Mononuclear cell (primary cell): Measurements from ENCODE around the gene GSK3B. TPM values are rescaled to one million over a fixed set of nuclear protein-coding genes. Genes with fewer than 3 reads are reported as not detected.
"Not testable (repeated sequence)": the region's sequence is repeated elsewhere in the genome, so short reads cannot be mapped to it uniquely, and the experiment has no call there.

Experiments
- H3K27me3 ChIP-seq: 2 replicates; pipeline ENCODE4 v1.6.0; 2011; ENCODE audit warnings: low read length, control low read depth; ENCODE audit not compliant: insufficient read depth
- H3K4me1 ChIP-seq: 2 replicates; pipeline ENCODE4 v1.5.1; 2011; ENCODE audit warnings: mild to moderate bottlenecking, low read length, control low read depth; ENCODE audit not compliant: insufficient read depth
- H3K4me3 ChIP-seq: 2 replicates; pipeline ENCODE4 v1.5.1; 2011; ENCODE audit warnings: mild to moderate bottlenecking, low read length, moderate library complexity
- H3K9me3 ChIP-seq: 2 replicates; pipeline ENCODE4 v1.5.1; 2011; ENCODE audit warnings: low read depth, mild to moderate bottlenecking, control low read depth, low read length
- total RNA-seq: library from RNA; depleted of rRNA; stranded (reverse); fragments of >200 nt; gene quantifications from one replicate; pipeline ENCODE4 v1.2.3, GENCODE V29; 2012

The GSK3B gene
- total RNA-seq, 1 donor = 41.2 TPM

DNA sequence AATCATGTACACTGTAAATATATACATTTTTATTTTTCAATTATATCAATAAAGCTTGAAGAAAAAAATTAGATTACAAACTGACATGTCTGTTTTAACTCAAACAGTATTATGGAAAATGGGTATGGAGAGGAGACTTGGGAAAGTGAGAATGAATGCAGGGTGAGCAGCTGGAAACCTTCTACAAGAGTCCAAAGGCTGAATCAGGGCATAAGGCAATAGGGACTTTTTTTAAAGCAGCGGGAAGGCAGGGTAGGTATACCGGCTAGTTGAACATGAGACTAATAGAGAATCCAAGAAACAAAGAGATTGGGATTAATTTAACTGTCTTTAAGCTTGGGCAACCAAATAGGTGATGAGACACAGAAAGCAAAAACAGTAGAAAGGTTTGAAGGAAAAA is 167.1 kb downstream of the GSK3B start:
- Histone ChIP-seq H3K4me1 (no peaks in the 10 kb centered on the region), H3K27me3 (no peaks in the 10 kb centered on the region), H3K4me3 (no peak overlapping the region)

DNA sequence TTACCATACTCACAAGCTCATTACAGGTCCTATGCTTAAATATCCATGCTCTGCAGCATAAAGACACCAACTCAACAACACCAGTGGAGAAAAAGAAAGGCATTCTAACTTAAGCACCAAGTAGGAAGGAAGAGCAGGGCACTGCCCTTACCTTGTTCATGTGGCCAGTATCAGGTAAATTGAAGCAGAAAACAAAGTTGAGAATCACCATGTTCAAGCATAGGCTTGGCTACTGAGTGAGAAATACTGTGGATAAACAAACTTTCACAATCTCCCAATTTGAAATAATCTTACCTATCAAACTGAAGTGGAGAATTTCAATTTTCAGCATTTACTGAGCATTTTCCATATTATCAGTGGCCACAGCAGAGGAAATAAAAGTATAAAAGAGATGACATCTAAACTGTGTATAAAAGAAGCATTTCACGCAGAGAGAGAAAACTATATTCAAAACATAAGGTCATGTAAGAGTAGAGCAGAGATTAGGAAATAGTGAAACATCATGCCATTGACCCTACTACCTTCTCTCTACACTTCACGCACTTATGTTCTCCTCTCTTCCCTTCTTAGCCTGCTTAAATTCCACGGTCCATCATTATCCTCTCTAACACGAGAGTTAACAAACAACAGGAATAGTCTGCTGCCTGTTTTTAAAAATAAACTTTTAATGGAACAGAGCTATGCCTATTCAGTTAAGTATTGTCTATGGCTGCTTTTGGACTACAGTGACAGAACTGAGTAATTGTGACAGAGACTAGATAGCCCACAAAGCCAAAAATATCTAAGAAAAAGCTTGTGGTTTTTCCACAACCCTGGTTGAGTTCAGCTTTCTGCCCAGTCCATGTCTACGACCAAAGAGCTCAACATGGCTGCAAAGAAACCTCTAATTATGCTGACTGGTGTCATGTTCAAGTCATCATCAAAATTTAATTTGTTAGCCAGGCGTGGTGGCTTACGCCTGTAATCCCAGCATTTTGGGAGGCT is 169.8 kb downstream of the GSK3B start:
- Histone ChIP-seq H3K4me1 (no peaks in the 10 kb centered on the region), H3K27me3 (no peaks in the 10 kb centered on the region), H3K9me3 (no peaks in the 10 kb centered on the region), H3K4me3 (no peak overlapping the region)

More for the DNA sequence above, 167.1 kb downstream of the GSK3B start:
- H3K9me3 ChIP-seq = no peaks in the 10 kb centered on the region

DNA sequence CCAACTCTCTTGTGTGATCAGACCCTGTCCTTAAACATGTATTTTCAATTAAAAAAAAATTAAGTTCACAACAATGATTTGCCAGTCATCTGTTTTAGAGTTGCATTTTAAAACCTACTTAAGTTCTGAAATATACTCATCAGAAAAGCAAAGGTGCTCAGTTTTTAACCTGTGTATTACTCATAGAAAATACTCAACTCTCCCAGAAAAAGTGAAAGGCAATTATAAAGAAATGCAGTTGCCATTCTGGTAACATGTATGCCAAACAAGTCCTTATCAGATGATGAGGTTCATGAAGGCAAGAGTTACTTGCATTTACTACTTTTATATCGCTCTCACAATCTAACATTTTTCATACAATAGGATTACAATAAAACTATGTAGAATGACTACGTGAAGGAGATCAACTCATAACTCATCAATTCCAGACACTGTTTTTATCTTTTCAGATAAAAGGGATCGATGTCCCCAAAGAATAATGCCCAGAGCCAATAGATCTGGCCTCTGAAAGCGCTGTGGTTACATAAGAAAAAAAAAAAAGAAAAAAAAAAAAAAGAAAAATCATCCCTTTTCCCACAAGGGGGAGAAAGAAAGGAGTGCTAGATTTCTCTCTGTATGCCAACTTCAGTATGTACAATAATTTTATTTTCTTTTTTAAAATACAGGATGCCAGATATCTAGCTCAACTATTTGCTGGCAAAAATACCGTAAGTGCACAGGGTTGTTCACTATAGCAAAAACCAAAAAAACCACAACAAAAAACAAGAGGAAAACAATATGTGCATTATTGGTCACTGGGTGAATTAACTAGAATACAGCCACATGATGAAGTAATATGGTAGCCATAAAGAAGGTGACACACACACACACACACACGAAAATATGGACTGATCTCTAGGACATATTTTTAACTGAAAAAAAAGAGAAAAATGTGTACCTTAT is 175.0 kb downstream of the GSK3B start:
- H3K4me3 ChIP-seq = no peak overlapping the region
- H3K4me1 ChIP-seq = no peaks in the 10 kb centered on the region
- no peaks in the 10 kb centered on the region for H3K27me3 ChIP-seq
- no peaks in the 10 kb centered on the region for H3K9me3 ChIP-seq

DNA sequence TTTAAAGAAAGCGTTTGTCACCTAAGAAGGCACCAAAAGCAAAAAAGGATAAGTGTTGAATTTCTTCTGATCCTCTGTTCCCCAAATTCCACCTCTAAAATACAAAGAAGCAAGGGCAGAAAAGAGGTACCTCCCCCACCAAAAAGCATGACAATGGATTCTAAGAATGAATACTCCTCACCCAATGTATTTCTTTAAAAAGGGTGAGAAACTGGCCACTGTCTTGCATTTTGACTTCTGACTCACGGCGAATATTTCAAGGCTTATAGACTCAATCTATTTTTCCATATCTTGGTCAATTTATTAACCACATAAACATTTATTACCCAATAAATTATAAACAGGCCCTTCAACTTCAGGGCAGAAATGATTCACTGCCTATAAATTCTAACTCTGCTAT is 181.2 kb downstream of the GSK3B start:
- no peak overlapping the region for H3K4me3 ChIP-seq
- no peaks in the 10 kb centered on the region for H3K4me1 ChIP-seq
- H3K9me3 ChIP-seq = no peaks in the 10 kb centered on the region
- H3K27me3 ChIP-seq = no peaks in the 10 kb centered on the region

DNA sequence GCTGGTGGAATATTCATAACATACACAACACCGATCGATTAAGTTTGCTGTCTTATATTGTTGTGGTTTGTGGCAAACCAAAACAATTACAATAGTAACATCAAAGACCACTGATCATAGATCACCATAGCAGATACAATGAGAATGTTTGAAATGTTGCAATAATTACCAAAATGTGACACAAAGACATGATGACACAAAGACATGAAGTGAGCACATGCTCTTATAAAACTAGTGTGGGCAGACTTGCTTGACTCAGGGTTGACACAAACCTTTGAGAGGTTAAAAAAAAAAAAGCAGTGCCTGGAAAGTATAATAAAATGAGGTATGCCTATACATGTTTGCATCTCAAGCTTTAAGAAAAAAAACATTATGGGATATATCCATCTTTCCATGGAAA is 182.0 kb downstream of the GSK3B start:
- Histone ChIP-seq H3K9me3 (no peaks in the 10 kb centered on the region), H3K4me1 (no peaks in the 10 kb centered on the region), H3K27me3 (no peaks in the 10 kb centered on the region), H3K4me3 (no peak overlapping the region)

DNA sequence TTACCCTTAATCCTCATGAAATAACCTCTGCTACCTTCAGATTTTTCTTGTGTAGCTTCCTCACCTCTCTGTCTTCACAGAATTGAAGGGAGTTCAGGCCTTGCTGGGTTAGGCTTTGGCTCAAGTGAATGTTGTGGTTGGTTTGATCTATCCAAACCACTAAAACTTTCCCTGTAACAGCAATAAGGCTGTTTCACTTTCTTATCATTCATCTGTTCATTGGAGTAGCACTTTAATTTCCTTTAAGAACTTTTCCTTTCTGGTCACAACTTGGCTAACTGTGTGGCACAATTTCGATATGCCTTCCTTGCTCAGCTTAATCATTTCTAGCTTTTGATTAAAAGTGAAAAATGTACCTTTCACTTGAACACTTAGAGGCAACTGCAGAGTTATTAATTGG is 182.5 kb downstream of the GSK3B start:
- Histone ChIP-seq H3K9me3 (no peaks in the 10 kb centered on the region), H3K4me3 (no peak overlapping the region), H3K27me3 (no peaks in the 10 kb centered on the region), H3K4me1 (no peaks in the 10 kb centered on the region)

DNA sequence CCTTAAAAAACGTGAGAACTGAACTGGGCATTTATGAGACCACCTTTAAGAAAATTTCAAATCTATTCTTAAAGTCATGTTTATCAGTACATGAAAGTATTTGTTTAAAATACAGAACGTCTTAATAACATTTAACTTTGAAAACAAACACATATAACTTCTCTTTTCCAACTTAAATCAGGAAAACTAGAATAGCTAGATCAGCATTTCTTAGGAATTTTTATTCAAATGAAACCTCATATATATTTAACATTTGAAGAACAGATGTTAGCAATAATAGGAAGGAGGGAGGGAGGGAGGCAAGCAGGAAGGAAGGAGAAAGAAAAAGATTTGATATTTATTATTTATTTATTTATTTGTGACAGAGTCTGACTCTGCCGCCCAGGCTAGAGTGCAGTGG is 192.2 kb downstream of the GSK3B start:
- Histone ChIP-seq H3K27me3 (no peaks in the 10 kb centered on the region), H3K4me1 (no peaks in the 10 kb centered on the region), H3K9me3 (no peaks in the 10 kb centered on the region), H3K4me3 (no peak overlapping the region)

DNA sequence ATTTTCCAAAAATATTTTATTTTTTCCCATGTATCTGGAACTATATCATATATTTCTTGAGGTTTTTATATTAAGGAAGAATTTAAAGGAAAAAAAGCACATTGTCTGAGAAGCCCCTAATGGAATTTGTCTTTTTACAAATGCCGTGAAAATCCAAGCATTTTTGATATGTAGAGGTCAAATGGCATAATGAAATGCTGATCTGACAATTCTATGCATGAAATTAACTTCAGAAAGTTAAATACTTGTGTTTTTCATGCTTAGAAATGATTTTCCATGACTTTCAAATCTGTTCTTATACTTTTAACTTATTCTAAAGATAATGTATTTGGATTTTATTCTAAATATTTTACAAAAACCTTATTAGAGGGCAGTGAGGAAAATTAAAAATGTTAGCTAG is 193.1 kb downstream of the GSK3B start:
- Histone ChIP-seq H3K4me1 (no peaks in the 10 kb centered on the region), H3K9me3 (no peaks in the 10 kb centered on the region)

DNA sequence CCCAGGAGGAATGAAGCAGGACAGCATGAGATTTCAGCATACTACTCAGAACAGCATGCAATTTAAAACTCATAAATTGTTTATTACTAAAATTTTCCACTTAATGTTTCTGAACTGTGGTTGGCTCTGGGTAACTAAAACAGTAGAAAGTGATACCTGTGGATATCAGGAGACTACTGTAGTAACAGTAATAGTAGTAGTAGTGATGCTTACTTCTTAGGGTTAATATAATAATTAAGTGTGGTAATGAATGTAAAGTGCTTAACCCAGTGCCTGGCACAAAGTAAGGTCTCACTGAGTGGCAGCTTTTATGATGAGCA is 195.1 kb downstream of the GSK3B start:
- Histone ChIP-seq H3K4me3 (no peak overlapping the region), H3K27me3 (no peaks in the 10 kb centered on the region), H3K9me3 (no peaks in the 10 kb centered on the region), H3K4me1 (no peaks in the 10 kb centered on the region)

More for the DNA sequence above, 193.1 kb downstream of the GSK3B start:
- Histone ChIP-seq H3K27me3 (no peaks in the 10 kb centered on the region), H3K4me3 (no peak overlapping the region)

DNA sequence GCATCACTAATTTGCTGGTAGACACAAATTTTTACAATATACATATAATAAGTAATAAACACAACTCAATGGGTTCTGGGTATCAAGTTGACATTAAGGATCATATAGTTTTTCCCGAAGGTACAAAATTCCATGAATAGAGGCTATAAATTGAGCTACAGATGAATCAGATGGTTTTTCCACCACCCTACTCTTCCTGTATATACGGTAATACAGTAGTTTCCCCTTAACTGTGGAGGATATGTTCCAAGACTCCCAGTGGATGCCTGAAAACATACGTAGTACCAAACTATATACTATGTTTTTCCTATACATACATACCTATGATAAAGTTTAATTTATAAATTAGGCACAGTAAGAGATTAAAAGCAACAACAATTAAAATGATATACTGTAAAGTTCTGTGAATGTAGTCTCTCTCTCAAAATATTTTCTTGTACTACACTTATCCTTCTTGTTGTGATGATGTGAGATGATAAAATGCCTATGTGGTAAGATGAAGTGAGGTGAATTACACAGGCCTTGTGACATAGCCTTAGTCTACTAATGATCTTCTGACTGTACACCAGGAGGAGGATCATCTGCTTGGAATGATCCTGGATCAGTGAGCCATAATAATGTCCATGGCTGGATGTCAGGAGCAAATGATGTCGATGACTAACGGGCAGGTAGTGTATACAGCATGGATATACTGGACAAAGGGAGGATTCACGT is 195.6 kb downstream of the GSK3B start:
- no peaks in the 10 kb centered on the region for H3K4me1 ChIP-seq
- H3K27me3 ChIP-seq = no peaks in the 10 kb centered on the region
- no peaks in the 10 kb centered on the region for H3K9me3 ChIP-seq
- H3K4me3 ChIP-seq = no peak overlapping the region

DNA sequence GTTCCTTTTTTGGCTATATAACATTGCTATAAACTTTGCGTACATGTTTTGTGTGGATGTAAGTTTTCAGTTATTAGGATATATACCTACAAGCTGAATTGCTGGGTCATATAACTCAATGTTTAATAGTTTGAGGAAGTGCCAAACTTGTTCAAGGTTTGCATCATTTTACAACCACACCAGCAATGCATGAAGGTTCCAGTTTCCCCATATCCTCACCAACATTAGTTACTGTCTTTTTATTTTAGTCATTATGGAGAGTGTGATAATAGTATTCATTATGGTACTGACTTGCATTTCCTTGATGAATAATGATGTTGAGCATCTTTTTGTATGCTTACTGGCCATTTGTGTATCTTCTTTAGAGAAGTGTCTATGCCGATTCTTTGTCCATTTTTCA is 200.1 kb downstream of the GSK3B start:
- Histone ChIP-seq H3K4me3 (no peak overlapping the region), H3K9me3 (peaks cover 9% of the 10 kb centered on the region), H3K4me1 (peaks cover 5% of the 10 kb centered on the region), H3K27me3 (no peaks in the 10 kb centered on the region)

DNA sequence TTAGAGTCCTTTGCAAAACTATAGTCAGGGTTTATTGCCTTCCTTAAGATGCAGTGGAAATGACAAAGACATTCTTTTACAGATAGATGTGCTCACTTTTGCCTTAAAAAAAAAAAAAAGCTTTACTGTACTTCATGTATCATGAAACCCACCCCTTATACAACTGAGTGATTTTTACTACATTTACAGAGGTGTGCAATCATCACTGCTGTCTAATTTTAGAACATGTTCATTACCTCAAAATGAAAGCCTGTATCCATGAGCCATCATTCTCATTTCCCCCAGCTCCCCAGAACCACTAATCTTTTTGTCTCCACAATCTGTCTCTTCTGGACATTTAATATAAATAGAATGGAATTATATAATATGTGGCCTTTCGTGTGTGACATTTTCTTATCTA is 200.5 kb downstream of the GSK3B start:
- no peaks in the 10 kb centered on the region for H3K27me3 ChIP-seq
- H3K4me1 ChIP-seq = peaks cover 5% of the 10 kb centered on the region
- H3K4me3 ChIP-seq = no peak overlapping the region
- H3K9me3 ChIP-seq = peaks cover 13% of the 10 kb centered on the region

DNA sequence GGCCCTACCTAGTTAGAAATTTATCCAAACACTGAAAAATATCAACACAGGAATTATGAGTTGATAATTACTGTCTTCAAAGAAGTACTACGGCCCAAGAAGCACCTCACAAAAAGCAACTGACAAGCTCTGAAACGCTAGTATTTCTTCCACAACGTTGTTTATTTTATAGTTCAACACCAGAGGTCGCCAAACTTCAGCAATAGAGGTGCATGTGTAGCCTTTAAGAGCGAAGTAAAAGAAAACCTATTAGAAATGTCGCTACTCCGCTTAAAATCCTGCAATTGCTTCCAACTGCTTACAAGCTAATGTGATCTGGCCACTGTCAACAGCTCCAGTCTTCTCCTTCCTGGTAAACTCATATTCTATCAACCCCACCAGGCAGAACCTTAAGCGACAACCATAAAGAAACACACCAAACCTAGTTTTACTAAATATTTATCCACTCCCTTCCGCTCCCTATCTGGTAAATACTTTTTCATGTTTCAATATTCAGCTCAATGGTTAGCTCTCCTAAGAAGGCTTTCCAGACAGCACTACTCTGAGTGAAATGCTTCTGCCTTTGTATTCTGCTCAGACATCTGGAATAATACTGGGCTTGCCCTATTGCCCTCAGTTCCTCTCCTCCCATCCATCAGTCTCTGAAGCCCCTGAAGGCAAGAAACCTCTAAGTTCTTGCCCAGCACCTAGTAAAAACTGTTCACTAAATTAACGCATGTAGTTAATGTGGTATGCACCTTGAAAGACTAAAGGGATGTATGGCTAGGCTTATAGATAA is 202.1 kb downstream of the GSK3B start:
- H3K9me3 ChIP-seq = peaks cover 17% of the 10 kb centered on the region
- peaks cover 5% of the 10 kb centered on the region for H3K4me1 ChIP-seq
- H3K27me3 ChIP-seq = no peaks in the 10 kb centered on the region
- no peak overlapping the region for H3K4me3 ChIP-seq

DNA sequence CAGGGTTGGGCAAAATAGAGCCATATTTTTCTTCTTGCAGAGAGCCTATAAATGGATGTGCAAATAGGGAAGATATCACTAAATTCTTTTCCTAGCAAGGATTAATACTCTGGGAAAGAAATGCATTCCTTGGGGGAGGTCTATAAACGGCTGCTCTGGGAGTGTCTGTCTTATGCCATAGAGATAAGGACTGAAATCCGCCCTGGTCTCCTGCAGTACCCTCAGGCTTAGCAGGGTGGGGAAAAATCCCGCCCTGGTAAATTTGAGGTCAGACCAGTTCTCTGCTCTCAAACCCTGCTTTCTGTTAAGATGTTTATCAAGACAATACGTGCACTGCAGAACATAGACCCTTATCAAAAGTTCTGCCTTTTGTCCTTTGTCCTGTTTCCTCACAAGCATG is 205.6 kb downstream of the GSK3B start:
- not testable (repeated sequence) for H3K4me3 ChIP-seq, H3K4me1 ChIP-seq, H3K27me3 ChIP-seq
- H3K9me3 ChIP-seq = peaks cover 17% of the 10 kb centered on the region
